ENCODE measurements around the gene PLCD1. TPM values are rescaled to one million over a fixed set of nuclear protein-coding genes. Genes with fewer than 3 reads are reported as not detected.

The PLCD1 gene
- total RNA-seq (ENCODE audit: low replicate concordance) = 38.8 and 39.2 TPM in 2 replicates

GRCh38 chr3:38029400-38030125 is at the start of gene PLCD1:
Gene PLCD1 (minus strand): TSS chr3:38029642. CDS start chr3:38029539, 103 bp downstream.

GRCh38 chr3:38039101-38039898 is 9.9 kb upstream of the PLCD1 start, which contains the start of gene DLEC1:
Gene DLEC1 (plus strand): TSS chr3:38039208. CDS start chr3:38039226, 18 bp downstream.

GRCh38 chr3:37990527-37990926 is 38.9 kb downstream of the PLCD1 start, which contains the start of gene VILL:
Gene VILL (plus strand): TSS chr3:37990786. CDS start chr3:37993673, 2,887 bp downstream.

Other genes starting within 250 kb of the PLCD1 start
- 29.3 and 30.2 TPM in 2 replicates for gene CTDSPL, start 167.8 kb downstream of the PLCD1 start, total RNA-seq (ENCODE audit: low replicate concordance)
- 5.6 and 8.9 TPM in 2 replicates for gene VILL, start 38.9 kb downstream of the PLCD1 start, total RNA-seq (ENCODE audit: low replicate concordance)
- under 0.01 TPM in 2 replicates for gene DLEC1, start 9.6 kb upstream of the PLCD1 start, total RNA-seq (ENCODE audit: low replicate concordance)
- 54.2 and 69.0 TPM in 2 replicates for gene ACAA1, start 107.5 kb upstream of the PLCD1 start, total RNA-seq (ENCODE audit: low replicate concordance)
- 8.8 and 11.7 TPM in 2 replicates for gene MYD88, start 109.0 kb upstream of the PLCD1 start, total RNA-seq (ENCODE audit: low replicate concordance)
- 24.5 and 30.6 TPM in 2 replicates for gene OXSR1, start 135.9 kb upstream of the PLCD1 start, total RNA-seq (ENCODE audit: low replicate concordance)
- gene SLC22A13, start 236.2 kb upstream of the PLCD1 start, total RNA-seq (ENCODE audit: low replicate concordance) = 0.15 and 0.94 TPM in 2 replicates